Lung (tissue), 12 donors: ENCODE measurements around the gene VPS45. TPM values are rescaled to one million over a fixed set of nuclear protein-coding genes. Genes with fewer than 3 reads are reported as not detected.
"Not testable (repeated sequence)": the region's sequence is repeated elsewhere in the genome, so short reads cannot be mapped to it uniquely, and the experiment has no call there.

ENCODE experiments used
- ATAC-seq: fragments of 200-7000 bp; cut with Tn5 transposase; one replicate; pipeline ENCODE4 v1.9.1; 2020; ENCODE audit warnings: moderate number of reproducible peaks; ENCODE audit not compliant: insufficient read depth, low FRiP score
- DNase-seq, 3 donors: peaks; one replicate each; pipeline ENCODE4 v3.0.0-alpha.2; 2013 to 2017
- H3K27ac ChIP-seq, 2 donors: one replicate each; pipeline ENCODE4 v1.5.1; 2013; ENCODE audit warnings: mild to moderate bottlenecking in 2 of 2, moderate library complexity in 2 of 2, control low read depth in 1 of 2, inconsistent platforms in 1 of 2, low read depth in 1 of 2, low read length in 1 of 2
- H3K27me3 ChIP-seq, 3 donors: one replicate each; pipeline ENCODE4 v1.5.1; 2013; ENCODE audit warnings: low read length in 2 of 3; ENCODE audit not compliant: control insufficient read depth in 3 of 3, insufficient read depth in 3 of 3
- H3K36me3 ChIP-seq, 4 donors: one replicate each; pipeline ENCODE4 v1.5.1; 2013; ENCODE audit warnings: low read length in 4 of 4, mild to moderate bottlenecking in 1 of 4, moderate library complexity in 1 of 4; ENCODE audit not compliant: control insufficient read depth in 4 of 4, insufficient read depth in 4 of 4
- H3K4me1 ChIP-seq, 5 donors: one replicate each; pipeline ENCODE4 v1.5.1; 2013; ENCODE audit warnings: low read length in 5 of 5, mild to moderate bottlenecking in 2 of 5, moderate library complexity in 1 of 5; ENCODE audit not compliant: control insufficient read depth in 5 of 5, insufficient read depth in 5 of 5
- H3K4me3 ChIP-seq: one replicate; pipeline ENCODE4 v1.5.1; 2013; ENCODE audit warnings: mild to moderate bottlenecking, control low read depth, moderate library complexity
- H3K9ac ChIP-seq, 2 donors: one replicate each; pipeline ENCODE4 v1.5.1; 2013; ENCODE audit warnings: low read length in 2 of 2, control low read depth in 1 of 2; ENCODE audit not compliant: insufficient read depth in 1 of 2
- H3K9me3 ChIP-seq, 4 donors: one replicate each; pipeline ENCODE4 v1.5.1; 2013; ENCODE audit warnings: low read length in 3 of 4, mild to moderate bottlenecking in 1 of 4, moderate library complexity in 1 of 4; ENCODE audit not compliant: control insufficient read depth in 4 of 4, insufficient read depth in 3 of 4
- CTCF ChIP-seq: IDR thresholded peaks from 2 replicates; pipeline ENCODE4 v1.5.1; 2012; ENCODE audit warnings: mild to moderate bottlenecking; ENCODE audit errors: control extremely low read depth, extremely low read depth
- WGBS, 2 donors: extraction: QIAGEN DNeasy Blood & Tissue Kit; methylation state at CpG; one replicate each; pipeline ENCODE4 v1.1.7; 2013; 5-methylcytosine and 5-hydroxymethylcytosine counted together
- polyA plus RNA-seq, 2 donors: library from polyadenylated mRNA; stranded (reverse); fragments of 200-250 nt; gene quantifications; one replicate each; pipeline ENCODE4 v1.2.1, GENCODE V29; 2013
- total RNA-seq, 2 donors: library from RNA; depleted of rRNA in 1 of 2; stranded (reverse); fragments of >200 nt in 1 of 2; gene quantifications; one replicate each; pipeline ENCODE4 v1.2.1, GENCODE V29; 2014 to 2021
- donor health status: control.
- donor health status: control.
- donor health status: Bipolar disorder and iron deficiency.
- donor health status: healthy.
- donor health status: DM: yes; HTN: yes; CAD: no.

VPS45 gene
- total and polyA plus RNA-seq, 4 donors = 16.3 to 86.7 (median 26.1) TPM

DNA sequence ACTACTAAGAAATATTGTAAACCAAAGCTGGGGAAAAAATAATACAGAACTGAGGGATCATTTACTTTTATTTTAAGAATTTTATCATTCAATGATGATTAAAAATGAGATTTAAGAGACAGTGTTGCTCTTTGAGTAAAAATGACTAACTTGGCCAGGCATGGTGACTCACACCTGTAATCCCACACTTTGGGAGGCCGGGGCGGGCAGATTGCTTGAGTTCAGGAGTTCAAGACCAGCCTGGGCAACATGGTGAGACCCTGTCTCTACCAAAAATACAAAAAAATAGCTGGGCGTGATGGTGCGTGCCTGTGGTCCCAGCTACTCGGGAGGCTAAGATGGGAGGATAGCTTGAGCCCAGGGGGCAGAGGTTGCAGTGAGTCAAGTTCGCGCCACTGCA is 60.3 kb downstream of the VPS45 start:
- DNase-seq (no peak), ATAC-seq (no peak)
- H3K4me3 ChIP-seq = no peak overlapping the region
- H3K9ac ChIP-seq = no peak overlapping the region
- no peak overlapping the region for H3K27ac ChIP-seq
- H3K27me3 ChIP-seq = no peaks in the 10 kb centered on the region
- no peaks in the 10 kb centered on the region for H3K4me1 ChIP-seq
- no peak for TF ChIP-seq CTCF
- H3K36me3 ChIP-seq = peaks cover 0 to 13% (median 2%) of the 10 kb centered on the region in 4 donors
- WGBS, 2 donors = 95 to 99% methylated on average over 7 of the region's 7 CpGs
- H3K9me3 ChIP-seq = no peaks in the 10 kb centered on the region

DNA sequence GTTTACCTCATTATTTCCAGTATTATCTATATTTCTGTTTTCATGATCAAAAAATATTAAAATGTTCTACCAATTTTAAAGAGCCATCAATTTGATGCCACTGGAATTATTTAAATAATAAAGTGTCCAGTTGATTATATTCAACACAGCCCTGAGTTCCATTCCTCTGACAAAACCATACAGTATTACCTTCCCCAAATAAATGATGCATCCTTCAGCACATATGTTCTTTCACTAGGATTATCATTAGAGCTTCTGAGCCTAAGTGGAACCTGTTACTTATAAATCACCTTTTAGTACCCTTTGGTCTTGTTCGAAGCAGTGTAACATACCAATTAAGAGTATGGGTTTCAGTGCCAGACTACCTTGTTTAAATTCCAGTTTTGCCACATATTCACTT is 64.8 kb downstream of the VPS45 start:
- H3K9ac ChIP-seq = no peak overlapping the region
- no peaks in the 10 kb centered on the region for H3K4me1 ChIP-seq
- DNase-seq = no peak
- TF ChIP-seq CTCF = no peak
- ATAC-seq = no peak
- H3K9me3 ChIP-seq = no peaks in the 10 kb centered on the region
- H3K36me3 ChIP-seq = peaks cover 0 to 11% (median 1%) of the 10 kb centered on the region in 4 donors
- no peak overlapping the region for H3K27ac ChIP-seq
- no peaks in the 10 kb centered on the region for H3K27me3 ChIP-seq
- 95 to 97% methylated on average over 1 of the region's 1 CpG for WGBS, 2 donors
- no peak overlapping the region for H3K4me3 ChIP-seq

DNA sequence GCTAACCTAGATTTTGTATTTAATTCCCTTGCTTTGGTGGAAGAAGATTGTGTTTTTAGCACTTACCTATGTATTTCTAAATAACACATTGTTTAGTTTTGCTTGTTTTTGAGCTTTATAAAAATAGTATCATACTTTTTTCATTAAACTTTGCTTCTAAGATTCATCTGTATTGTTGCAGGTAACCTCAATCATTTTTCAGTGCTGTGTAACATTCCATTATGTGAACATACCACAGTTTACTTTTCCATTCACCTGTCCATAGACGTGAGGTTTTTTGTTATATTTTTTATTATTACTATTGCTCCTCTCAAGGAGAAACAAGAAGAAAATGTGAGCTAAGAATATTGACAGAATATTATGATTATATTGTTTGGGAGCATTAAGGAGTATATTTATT is 67.0 kb downstream of the VPS45 start:
- H3K9ac ChIP-seq = no peak overlapping the region
- no peak overlapping the region for H3K27ac ChIP-seq
- H3K9me3 ChIP-seq = no peaks in the 10 kb centered on the region
- no peak for DNase-seq
- no peaks in the 10 kb centered on the region for H3K4me1 ChIP-seq
- TF ChIP-seq CTCF = no peak
- ATAC-seq = no peak
- H3K36me3 ChIP-seq = peaks cover 0 to 11% (median 0%) of the 10 kb centered on the region in 4 donors
- no peaks in the 10 kb centered on the region for H3K27me3 ChIP-seq
- WGBS, 2 donors = 93 to 98% methylated on average over 1 of the region's 1 CpG
- H3K4me3 ChIP-seq = no peak overlapping the region

DNA sequence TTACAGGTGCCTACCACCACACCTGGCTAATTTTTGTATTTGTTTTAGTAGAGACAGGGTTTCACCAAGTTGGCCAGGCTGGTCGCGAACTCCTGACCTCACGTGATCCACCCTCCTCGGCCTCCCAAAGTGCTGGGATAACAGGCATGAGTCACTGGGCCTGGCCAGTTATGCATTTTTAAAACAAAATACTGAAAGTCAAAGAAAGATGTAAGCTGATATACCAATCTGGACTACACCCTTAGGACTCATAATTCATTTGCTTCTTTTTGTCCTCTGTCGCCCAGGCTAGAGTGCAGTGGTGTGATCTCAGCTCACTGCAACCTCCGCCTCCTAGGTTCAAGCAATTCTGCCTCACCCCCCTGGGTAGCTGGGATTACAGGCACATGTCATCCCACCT is 67.8 kb downstream of the VPS45 start:
- 95 to 96% methylated on average over 6 of the region's 6 CpGs for WGBS, 2 donors
- H3K9me3 ChIP-seq, H3K4me1 ChIP-seq, H3K27ac ChIP-seq, H3K27me3 ChIP-seq, H3K4me3 ChIP-seq, DNase-seq, ATAC-seq, H3K9ac ChIP-seq, H3K36me3 ChIP-seq: not testable (repeated sequence)
